Sigmoid colon (tissue), 7 donors: ENCODE results near the gene TUBA3D. TPM values are rescaled to one million over a fixed set of nuclear protein-coding genes. Genes with fewer than 3 reads are reported as not detected.

ENCODE experiments used
- polyA plus RNA-seq, 3 donors: library from polyadenylated mRNA; stranded (reverse); fragments of 200-250 nt; gene quantifications; one replicate each; pipeline ENCODE4 v1.2.3, GENCODE V29; 2013
- total RNA-seq, 4 donors: library from RNA; depleted of rRNA; stranded (reverse); fragments of >200 nt; gene quantifications; one replicate each; pipeline ENCODE4 v1.1.0, GENCODE V29; 2016
- donor health status: healthy with polysubstance abuse.
- donor health status: Bipolar disorder and iron deficiency.
- donor health status: healthy.

TUBA3D gene
- total and polyA plus RNA-seq, 7 donors, result 0.54 to 0.60 TPM; not detected in 5

Other genes starting within 250 kb of the TUBA3D start
- gene RAB6D, start 112.0 kb upstream of the TUBA3D start, total RNA-seq, result not detected
- 1 to 10 TPM in 2 of 3 donors, under 1 TPM in 1; 0.63 to 1.2 (median 1.2) TPM for gene RAB6D, start 112.0 kb upstream of the TUBA3D start, polyA plus RNA-seq
- 10 to 100 TPM; 72.1 to 93.3 (median 83.2) TPM for gene MZT2A, start 16.3 kb downstream of the TUBA3D start, total RNA-seq
- gene MZT2A, start 16.3 kb downstream of the TUBA3D start, polyA plus RNA-seq, result 100 to 1,000 TPM in 1 of 3 donors, 10 to 100 TPM in 2; 69.7 to 166 (median 79.3) TPM
- gene CCDC74A, start 51.8 kb downstream of the TUBA3D start, total RNA-seq, result 10 to 100 TPM in 2 of 4 donors, 1 to 10 TPM in 2; 8.2 to 24.4 (median 14.9) TPM
- gene CCDC74A, start 51.8 kb downstream of the TUBA3D start, polyA plus RNA-seq, result 1 to 10 TPM; 1.2 to 4.8 (median 3.0) TPM